Endothelial cell of umbilical vein (primary cell): ENCODE measurements around the gene MYL3. TPM values are rescaled to one million over a fixed set of nuclear protein-coding genes. Genes with fewer than 3 reads are reported as not detected.
A peak's percentile ranks its signal among the peaks of the same experiment; 100 is the strongest.

Source experiments
- BruUV-seq: library from RNA; stranded (reverse); fragments of 400-500 nt; replicated peaks from 2 replicates; lab custom pipeline; 2021; lab: Mats Ljungman, UMichigan
- CTCF ChIA-PET: fragments of 300-600, 350-600 bp; sonication (Branson Sonifier 250); formaldehyde crosslinking; loops from one replicate; lab custom pipeline; 2021; ENCODE audit warnings: antibody characterized with exemption, inconsistent platforms; lab: Charles Lee
- POLR2A ChIA-PET: fragments of 300-600, 350-600 bp; sonication (Branson Sonifier 250); formaldehyde crosslinking; loops from one replicate; lab custom pipeline; 2021; ENCODE audit warnings: antibody characterized with exemption, inconsistent platforms; lab: Charles Lee
- DNase-seq: peaks from one replicate; pipeline ENCODE4 v3.0.0-alpha.2; 2011; ENCODE audit warnings: low read depth, low spot score
- FAIRE-seq: peaks from 2 replicates; lab custom pipeline; 2011; peaks lifted over from hg19 to GRCh38; lab: Jason Lieb, UNC
- H2AFZ ChIP-seq: 2 replicates; pipeline ENCODE4 v1.6.0; 2012; ENCODE audit warnings: low read depth, low read length, control low read depth, inconsistent platforms
- H3K27ac ChIP-seq: 2 replicates; pipeline ENCODE4 v1.5.1; 2011; ENCODE audit warnings: low read depth, mild to moderate bottlenecking, control low read depth, low read length, moderate library complexity; ENCODE audit not compliant: insufficient read depth
- H3K27me3 ChIP-seq, 2 experiments: 2 replicates each; pipeline versions ENCODE4 v1.6.0 to v1.6.1; 2011; ENCODE audit warnings: low read length in 2 of 2, mixed read lengths in 1 of 2; ENCODE audit not compliant: control insufficient read depth in 2 of 2, insufficient read depth in 2 of 2
- H3K36me3 ChIP-seq, 2 experiments: 2 replicates in 1 of 2; 3 replicates in 1 of 2; pipeline ENCODE4 v1.5.1; 2011; ENCODE audit warnings: low read length in 2 of 2, mild to moderate bottlenecking in 1 of 2, moderate library complexity in 1 of 2; ENCODE audit not compliant: control insufficient read depth in 2 of 2, insufficient read depth in 2 of 2; ENCODE audit errors: extremely low read depth in 1 of 2
- H3K4me1 ChIP-seq: 3 replicates; pipeline ENCODE4 v1.5.1; 2011; ENCODE audit warnings: mild to moderate bottlenecking, low read length; ENCODE audit not compliant: control insufficient read depth, insufficient read depth; ENCODE audit errors: extremely low read depth
- H3K4me2 ChIP-seq: 2 replicates; pipeline ENCODE4 v1.6.1; 2011; ENCODE audit warnings: low read length, control low read depth, mixed read lengths; ENCODE audit not compliant: insufficient read depth
- H3K4me3 ChIP-seq, 3 experiments: fragments of 200-600 bp in 1 of 3; sonication (generic), shearing (Covaris generic) in 1 of 3; replicated peaks in 1 of 3; 2 replicates each; pipeline ENCODE4 v1.5.1; 2011 to 2016; ENCODE audit warnings: control low read depth in 3 of 3, low read length in 3 of 3, mild to moderate bottlenecking in 2 of 3, inconsistent platforms in 1 of 3, low read depth in 1 of 3, moderate library complexity in 1 of 3; ENCODE audit not compliant: insufficient read depth in 1 of 3
- H3K79me2 ChIP-seq: 2 replicates; pipeline ENCODE4 v1.6.0; 2012; ENCODE audit warnings: low read length, inconsistent platforms; ENCODE audit not compliant: control insufficient read depth, insufficient read depth
- H3K9ac ChIP-seq: replicated peaks from 2 replicates; pipeline ENCODE3; 2011; ENCODE audit warnings: low read length, control low read depth; ENCODE audit not compliant: insufficient read depth; ENCODE audit errors: extremely low read depth
- H3K9me1 ChIP-seq: replicated peaks from 3 replicates; pipeline ENCODE4 v1.6.0; 2011; ENCODE audit warnings: mild to moderate bottlenecking, low read length; ENCODE audit not compliant: control insufficient read depth, insufficient read depth; ENCODE audit errors: extremely low read depth
- H3K9me3 ChIP-seq: replicated peaks from 2 replicates; pipeline ENCODE4 v1.5.1; 2012; ENCODE audit warnings: low read length, inconsistent platforms; ENCODE audit not compliant: control insufficient read depth, insufficient read depth
- H4K20me1 ChIP-seq: replicated peaks from 2 replicates; pipeline ENCODE3; 2011; ENCODE audit warnings: mild to moderate bottlenecking, low read length; ENCODE audit not compliant: control insufficient read depth, insufficient read depth; ENCODE audit errors: extremely low read depth
- CTCF ChIP-seq, 2 donors: IDR thresholded peaks; 1 replicate in 1 of 2; 2 replicates in 1 of 2; pipeline ENCODE4 v1.5.1; 2011; ENCODE audit warnings: low read length in 2 of 2, mild to moderate bottlenecking in 2 of 2, moderate library complexity in 2 of 2, control low read depth in 1 of 2, inconsistent platforms in 1 of 2, low read depth in 1 of 2; ENCODE audit not compliant: insufficient read depth in 1 of 2; ENCODE audit errors: extremely low read depth in 1 of 2
- EZH2 ChIP-seq: IDR thresholded peaks from 2 replicates; pipeline ENCODE4 v1.6.1; 2012; ENCODE audit warnings: borderline replicate concordance, low read depth, mild to moderate bottlenecking, moderate library complexity, low read length, inconsistent platforms; ENCODE audit not compliant: severe bottlenecking
- FOS ChIP-seq: IDR thresholded peaks from 2 replicates; pipeline ENCODE4 v1.6.1; 2011; ENCODE audit warnings: mild to moderate bottlenecking, low read length, moderate library complexity, borderline replicate concordance; ENCODE audit not compliant: insufficient read depth
- GATA2 ChIP-seq: IDR thresholded peaks from 2 replicates; pipeline ENCODE4 v1.7.0; 2011; ENCODE audit warnings: low read depth, mild to moderate bottlenecking, moderate library complexity, mixed read lengths, low read length; ENCODE audit not compliant: insufficient read length, insufficient read depth
- JUN ChIP-seq: IDR thresholded peaks from 2 replicates; pipeline ENCODE4 v1.6.1; 2011; ENCODE audit warnings: borderline replicate concordance, low read depth; ENCODE audit not compliant: insufficient read length, insufficient read depth
- MYC ChIP-seq: IDR thresholded peaks from one replicate; pipeline ENCODE4 v1.6.1; 2011; ENCODE audit warnings: mild to moderate bottlenecking, low read depth, low read length
- POLR2A ChIP-seq: IDR thresholded peaks from 2 replicates; pipeline ENCODE4 v1.6.1; 2012; ENCODE audit warnings: low read depth, mild to moderate bottlenecking, control low read depth, low read length
- POLR2AphosphoS5 ChIP-seq: IDR thresholded peaks from 2 replicates; pipeline ENCODE4 v1.6.1; 2012; ENCODE audit warnings: low read depth, mild to moderate bottlenecking, control low read depth, low read length, moderate library complexity; ENCODE audit not compliant: insufficient read depth
- dilution Hi-C: fragments of 300-500 bp; cut with MboI; formaldehyde crosslinking; loops from one replicate; pipeline ENCODE4 v1.15.0; 2019; ENCODE audit warnings: low sequenced_read_pairs; ENCODE audit not compliant: extremely low pct_ligation_motif_present
- intact Hi-C: fragments of 100-400 bp; cut with micrococcal nuclease; formaldehyde crosslinking; loops from one replicate; pipeline ENCODE4 v1.10.0; 2022
- polyA plus RNA-seq, 4 experiments: library from polyadenylated mRNA; depleted of rRNA in 3 of 4; stranded (reverse) in 3 of 4; unstranded in 1 of 4; fragments of >200 nt; gene quantifications; 2 replicates each; pipeline versions ENCODE4 v1.2.1 to v1.2.3, GENCODE V29; 2011 to 2012; ENCODE audit warnings: missing spikeins in 1 of 4
- total RNA-seq: library from RNA; stranded (reverse); gene quantifications from 2 replicates; pipeline ENCODE4 v1.2.3, GENCODE V29; 2021
- TF ChIP-seq, protein P1 (sequence below): IDR thresholded peaks from 2 replicates; pipeline ENCODE4 v1.6.1; 2011; ENCODE audit not compliant: insufficient read depth, insufficient read length

MYL3 gene
- total and polyA plus RNA-seq, 2 donors (not counting 3 experiments of a cell fraction or from before 2014, with no cell fraction given) = not detected

GRCh38 chr3:46812237-46812791 is 50.9 kb downstream of the MYL3 start:
- peaks cover 4% of the 10 kb centered on the region for H3K4me1 ChIP-seq
- no peak for FAIRE-seq
- CTCF ChIA-PET = interaction anchor here (1.1 to 2.0 kb wide), 2 partner anchors 34 to 60 kb away, joined by 5 to 6 read pairs; no protein-coding TSS in a partner anchor
- no peaks in the 10 kb centered on the region for H3K9me1 ChIP-seq
- no TSS peak for BruUV-seq
- peak overlapping the region; percentile 79 for H2AFZ ChIP-seq
- no peak overlapping the region for H3K9ac ChIP-seq
- H3K27ac ChIP-seq = no peak overlapping the region
- peak; percentile 57 for DNase-seq
- dilution Hi-C loops = no loop called here
- intact Hi-C loops = loop anchor here (2.0 kb wide), 1 partner anchor 32 kb away; no protein-coding TSS in a partner anchor
- no peak for TF ChIP-seq EZH2
- no peak for TF ChIP-seq JUN
- TF ChIP-seq POLR2A = no peak
- no peak for TF ChIP-seq MYC
- TF ChIP-seq POLR2AphosphoS5 = no peak
- TF ChIP-seq CTCF (IDR thresholded peaks at IDR 0.05; ENCODE audit: extremely low read depth in 1 of 2, insufficient read depth in 1 of 2, low read depth in 1 of 2, low read length in 2 of 2) = no peak
- TF ChIP-seq, protein P1, sequence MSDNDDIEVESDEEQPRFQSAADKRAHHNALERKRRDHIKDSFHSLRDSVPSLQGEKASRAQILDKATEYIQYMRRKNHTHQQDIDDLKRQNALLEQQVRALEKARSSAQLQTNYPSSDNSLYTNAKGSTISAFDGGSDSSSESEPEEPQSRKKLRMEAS = no peak
- TF ChIP-seq GATA2 = no peak
- no peak for TF ChIP-seq FOS
- no peaks in the 10 kb centered on the region for H3K36me3 ChIP-seq
- peaks cover 16 to 19% of the 10 kb centered on the region in 2 experiments for H3K27me3 ChIP-seq
- peak overlapping the region in 1 of 3 experiments; percentile 13 for H3K4me3 ChIP-seq
- no peaks in the 10 kb centered on the region for H4K20me1 ChIP-seq
- no peaks in the 10 kb centered on the region for H3K9me3 ChIP-seq
- POLR2A ChIA-PET = no interaction called here
- peak overlapping the region; percentile 34 for H3K4me2 ChIP-seq
- no peaks in the 10 kb centered on the region for H3K79me2 ChIP-seq
